Measurements from ENCODE around the gene KIF2C.
"Not testable (repeated sequence)": the region's sequence is repeated elsewhere in the genome, so short reads cannot be mapped to it uniquely, and the experiment has no call there.

KIF2C gene

DNA sequence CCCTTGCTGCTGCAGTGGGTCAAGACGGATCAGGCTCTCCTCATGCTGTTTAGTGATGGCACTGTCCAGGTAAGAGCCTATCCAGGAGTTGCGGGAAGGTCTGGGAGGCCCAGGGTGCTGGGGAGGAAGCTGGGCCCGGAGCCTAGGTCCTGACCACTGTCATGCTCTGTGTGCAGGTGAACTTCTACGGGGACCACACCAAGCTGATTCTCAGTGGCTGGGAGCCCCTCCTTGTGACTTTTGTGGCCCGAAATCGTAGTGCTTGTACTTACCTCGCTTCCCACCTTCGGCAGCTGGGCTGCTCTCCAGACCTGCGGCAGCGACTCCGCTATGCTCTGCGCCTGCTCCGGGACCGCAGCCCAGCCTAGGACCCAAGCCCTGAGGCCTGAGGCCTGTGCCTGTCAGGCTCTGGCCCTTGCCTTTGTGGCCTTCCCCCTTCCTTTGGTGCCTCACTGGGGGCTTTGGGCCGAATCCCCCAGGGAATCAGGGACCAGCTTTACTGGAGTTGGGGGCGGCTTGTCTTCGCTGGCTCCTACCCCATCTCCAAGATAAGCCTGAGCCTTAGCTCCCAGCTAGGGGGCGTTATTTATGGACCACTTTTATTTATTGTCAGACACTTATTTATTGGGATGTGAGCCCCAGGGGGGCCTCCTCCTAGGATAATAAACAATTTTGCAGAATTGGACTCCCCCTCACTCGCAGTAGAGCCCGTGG, 65.8 kb downstream of the KIF2C start:
- no peak overlapping the region for H3K4me3 ChIP-seq (ENCODE audit: low read length)
- H3K27me3 ChIP-seq (ENCODE audit: control insufficient read depth, insufficient read depth, low read length): no peaks in the 10 kb centered on the region
- H3K4me1 ChIP-seq (ENCODE audit: control insufficient read depth, insufficient read depth, low read length): peaks cover 71% of the 10 kb centered on the region
- peaks cover 20% of the 10 kb centered on the region for H3K36me3 ChIP-seq (ENCODE audit: control insufficient read depth, insufficient read depth, low read length)
- H3K9ac ChIP-seq (ENCODE audit: low read length): no peak overlapping the region
- no peaks in the 10 kb centered on the region for H3K9me3 ChIP-seq (ENCODE audit: control insufficient read depth, low read length)

DNA sequence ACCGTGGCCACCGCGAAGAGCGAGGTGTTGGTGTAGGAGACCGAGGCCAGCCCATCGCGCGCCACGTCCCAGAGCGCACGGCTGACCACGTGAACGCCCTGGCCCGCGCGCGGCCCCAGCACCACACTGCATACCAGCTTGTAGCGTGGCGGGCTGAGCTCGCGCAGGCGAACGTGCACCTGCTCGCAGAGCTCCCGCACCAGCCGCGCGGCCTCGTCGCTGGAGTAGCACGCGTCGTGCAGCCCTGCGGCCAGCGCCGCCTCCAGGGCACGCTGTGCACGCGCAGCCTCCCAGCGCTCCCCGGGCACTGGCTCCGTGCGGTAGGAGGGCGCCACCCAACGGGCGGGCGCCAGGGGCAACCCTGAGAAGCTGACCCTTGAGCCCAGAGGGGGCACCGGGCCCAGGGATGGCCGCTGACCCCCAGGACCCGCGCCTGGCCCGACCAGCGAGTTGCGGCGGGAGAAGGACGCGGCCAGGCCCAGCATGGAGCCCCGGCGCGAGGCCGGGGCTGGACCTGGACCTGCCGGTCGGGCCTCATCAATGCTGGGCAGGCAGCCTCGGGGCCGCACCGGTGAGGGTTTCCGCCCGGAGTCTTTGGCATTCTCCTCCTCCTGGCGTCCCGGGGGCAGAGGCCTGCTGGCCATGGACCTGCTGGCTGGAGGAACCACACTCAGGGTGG, 66.5 kb downstream of the KIF2C start:
- Histone ChIP-seq H3K9me3 (ENCODE audit: control insufficient read depth, low read length) (no peaks in the 10 kb centered on the region), H3K4me3 (ENCODE audit: low read length) (peak overlapping the region; percentile 20), H3K27me3 (ENCODE audit: control insufficient read depth, insufficient read depth, low read length) (no peaks in the 10 kb centered on the region), H3K4me1 (ENCODE audit: control insufficient read depth, insufficient read depth, low read length) (peaks cover 74% of the 10 kb centered on the region), H3K9ac (ENCODE audit: low read length) (peak overlapping the region; percentile 89), H3K36me3 (ENCODE audit: control insufficient read depth, insufficient read depth, low read length) (peaks cover 20% of the 10 kb centered on the region)

DNA sequence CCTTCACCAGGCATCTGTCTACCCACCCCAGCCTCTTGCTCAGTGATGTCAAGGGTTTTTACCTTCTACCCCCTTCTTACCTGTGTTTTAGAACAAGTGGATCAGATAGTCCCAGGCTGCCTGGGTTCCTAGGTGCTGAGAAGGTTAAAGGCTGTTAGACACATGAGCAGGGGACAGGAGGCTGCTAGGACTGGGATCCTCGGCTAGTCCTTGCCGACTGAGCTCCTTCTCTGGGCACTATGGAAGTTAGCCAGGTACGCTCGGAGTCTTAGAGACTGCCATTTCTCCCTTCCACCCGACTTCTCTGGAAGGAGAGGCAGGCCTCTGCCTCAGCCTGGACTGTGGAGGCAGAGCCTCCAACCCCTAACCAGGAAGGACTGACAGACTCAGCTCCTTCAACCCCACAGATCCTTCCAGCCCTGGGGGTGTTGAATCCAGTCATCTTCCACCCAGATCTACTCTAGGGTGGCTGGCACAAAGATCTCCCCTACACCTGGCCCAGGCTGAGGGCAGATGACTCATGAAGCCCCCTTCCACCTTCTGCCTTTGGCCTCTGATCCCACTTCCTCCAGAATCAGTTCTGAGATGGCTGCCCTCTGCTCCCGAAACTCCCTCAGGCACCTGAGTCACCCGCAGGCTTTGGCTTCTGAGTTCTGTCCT, 67.2 kb downstream of the KIF2C start, which contains the start of gene DYNLT4:
Gene DYNLT4, minus strand, starts transcription at position 648 of the 660 bp plus-strand sequence. CDS start 683 bp downstream, outside the sequence.
- peaks cover 73% of the 10 kb centered on the region for H3K4me1 ChIP-seq (ENCODE audit: control insufficient read depth, insufficient read depth, low read length)
- H3K27me3 ChIP-seq (ENCODE audit: control insufficient read depth, insufficient read depth, low read length): no peaks in the 10 kb centered on the region
- H3K4me3 ChIP-seq (ENCODE audit: low read length): peak within 1 kb of the TSS; percentile 20
- peak within 1 kb of the TSS; percentile 89 for H3K9ac ChIP-seq (ENCODE audit: low read length)
- peaks cover 20% of the 10 kb centered on the region for H3K36me3 ChIP-seq (ENCODE audit: control insufficient read depth, insufficient read depth, low read length)
- H3K9me3 ChIP-seq (ENCODE audit: control insufficient read depth, low read length): no peaks in the 10 kb centered on the region

DNA sequence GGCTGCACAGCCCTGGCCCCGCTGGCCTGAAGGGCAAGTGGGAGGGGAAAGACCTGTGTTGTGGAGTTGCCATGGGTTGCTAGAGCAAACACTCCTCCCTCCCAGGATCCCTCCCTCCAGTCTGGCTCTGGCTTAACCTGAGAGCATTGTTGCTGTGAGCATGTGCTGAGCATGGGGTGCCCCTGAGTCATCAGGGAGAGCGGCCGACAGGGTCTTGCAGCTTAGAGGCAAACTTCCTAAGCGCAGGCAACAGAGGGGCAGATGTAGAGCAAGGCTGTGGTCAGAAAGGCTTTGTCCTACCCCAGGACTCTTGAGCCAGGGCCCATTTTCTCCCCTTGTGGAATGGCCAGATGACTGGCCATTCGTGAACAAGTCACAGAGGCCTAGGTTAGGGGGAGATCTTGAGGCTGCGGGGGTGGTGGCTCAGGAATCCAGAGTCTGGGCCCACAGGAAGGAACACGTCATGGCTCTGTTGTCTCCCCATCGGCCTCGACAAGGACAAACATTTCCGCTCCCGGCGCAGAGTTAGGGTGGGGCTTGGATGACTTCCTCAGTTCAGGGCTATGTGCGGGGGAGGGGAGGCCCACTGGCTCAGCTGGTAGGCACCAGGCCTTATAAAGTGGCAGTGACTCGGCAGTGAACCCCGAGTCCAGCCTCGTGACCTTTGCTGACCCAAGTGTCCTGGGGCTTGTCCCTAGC, 67.9 kb downstream of the KIF2C start:
- H3K9ac ChIP-seq (ENCODE audit: low read length): peak overlapping the region; percentile 89
- no peaks in the 10 kb centered on the region for H3K27me3 ChIP-seq (ENCODE audit: control insufficient read depth, insufficient read depth, low read length)
- peaks cover 66% of the 10 kb centered on the region for H3K4me1 ChIP-seq (ENCODE audit: control insufficient read depth, insufficient read depth, low read length)
- no peaks in the 10 kb centered on the region for H3K9me3 ChIP-seq (ENCODE audit: control insufficient read depth, low read length)
- peaks cover 20% of the 10 kb centered on the region for H3K36me3 ChIP-seq (ENCODE audit: control insufficient read depth, insufficient read depth, low read length)
- H3K4me3 ChIP-seq (ENCODE audit: low read length): no peak overlapping the region

DNA sequence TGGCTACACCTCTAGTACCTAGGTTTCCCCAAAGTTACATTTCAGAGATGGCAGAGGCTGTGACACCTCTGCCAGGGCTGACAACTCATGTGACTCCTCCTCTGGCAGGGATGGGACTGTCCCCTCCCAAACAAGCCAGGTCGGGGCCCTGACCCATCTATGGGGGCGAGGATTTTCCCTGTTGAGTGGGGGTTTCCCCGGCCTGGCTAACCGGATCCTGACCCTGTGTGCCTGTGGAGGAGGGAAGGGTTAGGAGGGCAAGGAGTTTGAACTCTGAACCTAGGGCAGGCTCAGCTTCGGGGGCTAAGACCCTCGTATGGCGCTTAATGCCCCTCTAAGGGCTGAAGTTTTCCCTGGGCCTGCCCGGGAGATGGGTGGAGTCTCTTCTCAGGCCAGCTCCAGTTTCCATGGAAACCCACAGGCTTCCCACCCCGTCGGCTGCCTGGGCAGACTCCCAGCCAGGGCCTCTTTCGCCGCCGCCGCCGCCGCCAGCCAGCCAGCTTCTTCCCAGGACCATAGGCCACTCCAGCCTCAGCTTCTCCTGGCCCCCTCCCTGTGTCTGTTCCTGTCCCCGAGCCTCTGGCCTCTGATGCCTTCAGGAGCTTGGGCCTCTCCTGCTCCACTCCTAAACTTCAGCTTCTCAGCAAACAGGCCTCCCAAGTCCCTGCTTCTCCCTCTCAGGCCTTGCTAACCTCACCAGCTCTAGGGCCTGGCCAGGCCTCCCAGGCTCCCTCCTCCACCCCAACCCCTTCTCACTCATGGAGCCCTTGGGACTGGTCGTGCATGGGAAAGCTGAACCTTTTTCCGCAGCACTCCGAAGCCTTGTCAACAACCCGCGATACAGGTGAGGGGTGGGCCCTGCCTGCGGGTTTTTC, 68.7 kb downstream of the KIF2C start, which contains the start of gene BTBD19:
Gene BTBD19, plus strand, starts transcription at position 461 of the 875 bp plus-strand sequence. Its CDS starts 298 bp downstream, at position 759.
- Histone ChIP-seq H3K9ac (ENCODE audit: low read length) (peak within 1 kb of the TSS; percentile 89), H3K4me1 (ENCODE audit: control insufficient read depth, insufficient read depth, low read length) (peaks cover 63% of the 10 kb centered on the region), H3K27me3 (ENCODE audit: control insufficient read depth, insufficient read depth, low read length) (no peaks in the 10 kb centered on the region), H3K36me3 (ENCODE audit: control insufficient read depth, insufficient read depth, low read length) (peaks cover 14% of the 10 kb centered on the region), H3K9me3 (ENCODE audit: control insufficient read depth, low read length) (no peaks in the 10 kb centered on the region), H3K4me3 (ENCODE audit: low read length) (peak within 1 kb of the TSS; percentile 6)

DNA sequence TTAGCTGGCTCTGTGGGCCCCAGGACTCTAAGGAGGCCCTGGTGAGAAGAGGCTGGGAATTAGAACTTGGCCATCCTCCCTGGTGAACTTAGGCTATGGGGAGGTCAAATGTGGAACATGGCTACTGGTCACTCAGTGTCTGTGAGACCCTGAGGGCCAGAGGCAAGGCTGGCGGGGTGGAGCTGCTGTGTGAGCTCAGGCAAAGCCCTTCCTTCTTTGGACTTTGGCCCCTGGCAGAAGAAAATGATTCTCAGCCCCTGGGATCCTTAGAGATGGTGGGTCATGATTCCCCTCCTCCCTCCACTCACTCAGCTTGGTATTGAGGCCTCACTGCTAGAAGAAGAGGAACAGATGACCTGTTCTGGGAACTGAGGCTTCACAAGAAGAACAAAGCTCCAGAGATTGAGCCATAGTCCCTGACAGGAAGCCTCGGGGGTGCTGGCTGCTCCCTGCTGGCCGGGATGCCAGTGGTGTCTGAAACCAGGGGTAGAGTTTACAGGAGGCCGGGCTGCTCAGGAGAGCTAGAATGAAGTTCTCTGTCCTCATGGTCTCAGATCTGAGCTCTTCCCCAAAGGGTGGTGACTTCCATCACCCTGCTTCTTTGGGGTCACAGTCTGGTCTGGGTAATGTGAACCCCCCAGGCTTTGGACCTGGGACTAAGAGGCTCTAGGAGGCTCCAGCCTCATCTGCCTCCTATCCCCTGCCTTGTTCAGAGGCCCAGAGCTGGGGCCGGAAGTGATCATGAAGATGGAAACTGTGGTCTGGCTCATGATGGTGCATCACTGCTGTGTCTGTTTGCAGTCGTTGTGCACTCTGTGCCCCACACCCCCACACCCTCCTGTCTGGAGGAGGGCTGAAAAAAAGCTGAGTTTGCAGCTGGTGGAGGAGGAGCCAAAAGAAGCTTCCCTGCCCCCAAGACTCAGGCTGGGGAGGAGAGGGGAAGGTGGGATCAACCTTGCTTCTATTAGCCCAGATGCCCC, 69.6 kb downstream of the KIF2C start:
- Histone ChIP-seq H3K9ac (ENCODE audit: low read length) (peak overlapping the region; percentile 89), H3K4me3 (ENCODE audit: low read length) (peak overlapping the region; percentile 6), H3K9me3 (ENCODE audit: control insufficient read depth, low read length) (no peaks in the 10 kb centered on the region), H3K36me3 (ENCODE audit: control insufficient read depth, insufficient read depth, low read length) (peaks cover 11% of the 10 kb centered on the region), H3K27me3 (ENCODE audit: control insufficient read depth, insufficient read depth, low read length) (no peaks in the 10 kb centered on the region), H3K4me1 (ENCODE audit: control insufficient read depth, insufficient read depth, low read length) (peaks cover 58% of the 10 kb centered on the region)

DNA sequence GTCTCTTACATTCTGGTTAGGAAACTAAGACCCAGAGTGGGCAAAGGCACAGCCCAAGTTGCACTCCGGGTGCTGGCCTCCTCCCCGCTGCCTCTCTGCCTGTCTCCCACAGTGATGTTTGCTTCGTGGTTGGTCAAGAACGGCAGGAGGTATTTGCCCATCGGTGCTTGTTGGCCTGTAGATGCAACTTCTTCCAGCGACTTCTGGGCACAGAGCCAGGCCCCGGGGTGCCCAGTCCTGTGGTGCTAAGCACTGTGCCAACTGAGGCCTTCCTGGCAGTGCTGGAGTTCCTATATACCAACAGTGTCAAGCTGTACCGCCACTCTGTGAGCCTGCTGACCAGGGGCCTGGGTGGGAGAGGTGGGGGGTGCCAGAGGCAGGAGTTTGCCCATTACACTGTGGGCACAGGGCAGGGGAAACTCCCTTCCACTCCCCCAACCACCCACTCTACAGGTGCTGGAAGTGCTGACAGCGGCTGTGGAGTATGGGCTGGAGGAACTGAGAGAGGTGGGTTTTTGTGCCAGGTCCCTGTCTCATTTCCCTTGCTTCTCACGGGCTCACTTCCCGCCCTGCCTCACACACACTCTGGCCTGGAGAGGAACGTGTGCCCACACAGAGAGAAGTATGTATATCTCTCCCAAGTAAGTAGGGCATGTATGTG, 70.6 kb downstream of the KIF2C start:
- Histone ChIP-seq H3K9ac (ENCODE audit: low read length) (peak overlapping the region; percentile 89), H3K9me3 (ENCODE audit: control insufficient read depth, low read length) (no peaks in the 10 kb centered on the region), H3K36me3 (ENCODE audit: control insufficient read depth, insufficient read depth, low read length) (peaks cover 9% of the 10 kb centered on the region), H3K4me3 (ENCODE audit: low read length) (peak overlapping the region; percentile 6), H3K27me3 (ENCODE audit: control insufficient read depth, insufficient read depth, low read length) (no peaks in the 10 kb centered on the region), H3K4me1 (ENCODE audit: control insufficient read depth, insufficient read depth, low read length) (peaks cover 63% of the 10 kb centered on the region)

DNA sequence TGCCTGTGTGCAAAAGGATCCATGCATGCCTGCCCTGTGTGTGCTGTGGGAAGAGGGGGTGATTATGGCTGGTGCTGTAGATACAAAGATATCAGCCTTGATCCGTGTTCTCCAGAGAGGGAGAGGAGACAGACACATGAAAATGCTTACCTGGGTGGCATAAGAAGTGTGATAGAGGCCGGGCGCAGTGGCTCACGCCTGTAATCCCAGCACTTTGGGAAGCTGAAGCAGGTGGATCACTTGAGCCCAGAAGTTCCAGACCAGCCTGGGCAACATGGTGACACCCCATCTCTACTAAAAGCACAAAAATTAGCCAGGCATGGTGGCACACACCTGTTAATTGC, 71.1 kb downstream of the KIF2C start:
- H3K4me3 ChIP-seq (ENCODE audit: low read length); H3K36me3 ChIP-seq (ENCODE audit: control insufficient read depth, insufficient read depth, low read length); H3K9me3 ChIP-seq (ENCODE audit: control insufficient read depth, low read length); H3K9ac ChIP-seq (ENCODE audit: low read length); H3K27me3 ChIP-seq (ENCODE audit: control insufficient read depth, insufficient read depth, low read length): not testable (repeated sequence)
- peaks cover 62% of the 10 kb centered on the region for H3K4me1 ChIP-seq (ENCODE audit: control insufficient read depth, insufficient read depth, low read length)

DNA sequence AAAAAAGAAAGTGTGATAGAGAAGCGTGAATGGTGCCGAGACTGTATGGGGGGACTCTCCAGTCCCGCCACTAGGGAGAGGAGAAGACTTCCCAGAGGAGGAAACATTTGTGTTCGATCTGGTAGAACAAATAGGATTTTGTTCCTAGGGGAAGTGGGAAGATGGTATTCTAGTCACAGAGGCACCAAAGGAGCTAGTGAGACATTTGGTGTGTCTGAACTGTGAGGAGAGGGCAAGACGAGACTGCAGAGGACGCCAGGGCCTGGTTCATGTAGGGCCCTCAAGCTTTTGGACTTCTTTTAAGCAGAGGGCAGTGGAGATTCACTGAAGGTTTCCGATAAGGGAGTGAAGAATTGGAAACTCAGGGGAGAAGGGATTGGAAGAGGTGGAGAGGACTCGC, 71.6 kb downstream of the KIF2C start:
- peaks cover 5% of the 10 kb centered on the region for H3K36me3 ChIP-seq (ENCODE audit: control insufficient read depth, insufficient read depth, low read length)
- H3K27me3 ChIP-seq (ENCODE audit: control insufficient read depth, insufficient read depth, low read length): no peaks in the 10 kb centered on the region
- no peak overlapping the region for H3K9ac ChIP-seq (ENCODE audit: low read length)
- H3K4me3 ChIP-seq (ENCODE audit: low read length): no peak overlapping the region
- peaks cover 57% of the 10 kb centered on the region for H3K4me1 ChIP-seq (ENCODE audit: control insufficient read depth, insufficient read depth, low read length)
- H3K9me3 ChIP-seq (ENCODE audit: control insufficient read depth, low read length): no peaks in the 10 kb centered on the region

Measured in mucosa of stomach (tissue), 1 donor.